Upper lobe of right lung (tissue), 1 donor: ENCODE data around the gene TUBG2. TPM values are rescaled to one million over a fixed set of nuclear protein-coding genes. Genes with fewer than 3 reads are reported as not detected.
A peak's percentile ranks its signal among the peaks of the same experiment; 100 is the strongest.

ENCODE experiments used
- ATAC-seq: fragments of 200-7000 bp; cut with Tn5 transposase; one replicate; pipeline ENCODE4 v1.9.1; 2020; ENCODE audit warnings: mild to moderate bottlenecking, moderate library complexity
- DNase-seq: peaks from one replicate; pipeline ENCODE4 v3.0.0-alpha.2; 2020
- H3K27ac ChIP-seq: fragments of 200-600 bp; one replicate; pipeline ENCODE4 v1.8.0; 2022
- H3K27me3 ChIP-seq: fragments of 200-600 bp; one replicate; pipeline ENCODE4 v1.8.0; 2022; ENCODE audit warnings: mild to moderate bottlenecking
- H3K36me3 ChIP-seq: fragments of 200-600 bp; one replicate; pipeline ENCODE4 v1.8.0; 2022
- H3K4me1 ChIP-seq: fragments of 200-600 bp; one replicate; pipeline ENCODE4 v1.8.0; 2022
- H3K4me3 ChIP-seq: fragments of 200-600 bp; one replicate; pipeline ENCODE4 v1.8.0; 2022; ENCODE audit warnings: mild to moderate bottlenecking
- H3K9me3 ChIP-seq: fragments of 200-600 bp; one replicate; pipeline ENCODE4 v1.8.0; 2022
- intact Hi-C: fragments of 100-400 bp; cut with DNase I; formaldehyde crosslinking; loops from one replicate; pipeline ENCODE4 v1.11.0; 2022
- microRNA-seq: library from miRNA; unstranded; fragments of <30 nt; microRNA quantifications from one replicate; pipeline ENCODE4 v1.2.0, GENCODE V29; 2020; ENCODE audit warnings: borderline microRNAs expressed
- total RNA-seq: library from RNA; stranded (reverse); fragmentation: NEBNext Ultra II Directional; extraction: Animal tissue kit (Norgen Biotek cat#: 25700); gene quantifications from one replicate; pipeline ENCODE4 v1.2.1, GENCODE V29; 2021
- TF ChIP-seq, protein P1 (sequence below): fragments of 200-600 bp; IDR thresholded peaks from one replicate; pipeline ENCODE4 v1.8.0; 2022; ENCODE audit warnings: antibody characterized with exemption
- donor health status: DM: no; HTN: yes; CAD: no; lungs with severe emphysema.

Gene TUBG2
- total RNA-seq, 1 donor from 2014 or later: 19.8 TPM

DNA sequence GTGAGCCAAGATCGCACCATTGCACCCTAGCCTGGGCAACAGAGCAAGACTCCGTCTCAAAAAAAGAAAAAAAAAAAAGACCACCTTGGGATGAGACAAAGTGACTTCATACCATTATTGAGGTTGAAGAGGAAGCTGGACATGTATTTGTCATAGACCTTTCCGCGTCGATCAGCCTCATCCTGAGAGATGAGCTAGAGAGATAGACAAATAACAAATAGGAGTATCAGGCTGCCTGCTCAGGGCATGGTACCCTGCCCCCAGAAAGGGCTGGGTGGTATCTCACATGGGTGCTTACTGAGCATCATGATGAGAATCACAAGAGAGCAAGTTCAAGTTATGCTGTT is 45.4 kb downstream of the TUBG2 start:
- TF ChIP-seq, protein P1, sequence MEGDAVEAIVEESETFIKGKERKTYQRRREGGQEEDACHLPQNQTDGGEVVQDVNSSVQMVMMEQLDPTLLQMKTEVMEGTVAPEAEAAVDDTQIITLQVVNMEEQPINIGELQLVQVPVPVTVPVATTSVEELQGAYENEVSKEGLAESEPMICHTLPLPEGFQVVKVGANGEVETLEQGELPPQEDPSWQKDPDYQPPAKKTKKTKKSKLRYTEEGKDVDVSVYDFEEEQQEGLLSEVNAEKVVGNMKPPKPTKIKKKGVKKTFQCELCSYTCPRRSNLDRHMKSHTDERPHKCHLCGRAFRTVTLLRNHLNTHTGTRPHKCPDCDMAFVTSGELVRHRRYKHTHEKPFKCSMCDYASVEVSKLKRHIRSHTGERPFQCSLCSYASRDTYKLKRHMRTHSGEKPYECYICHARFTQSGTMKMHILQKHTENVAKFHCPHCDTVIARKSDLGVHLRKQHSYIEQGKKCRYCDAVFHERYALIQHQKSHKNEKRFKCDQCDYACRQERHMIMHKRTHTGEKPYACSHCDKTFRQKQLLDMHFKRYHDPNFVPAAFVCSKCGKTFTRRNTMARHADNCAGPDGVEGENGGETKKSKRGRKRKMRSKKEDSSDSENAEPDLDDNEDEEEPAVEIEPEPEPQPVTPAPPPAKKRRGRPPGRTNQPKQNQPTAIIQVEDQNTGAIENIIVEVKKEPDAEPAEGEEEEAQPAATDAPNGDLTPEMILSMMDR: no peak
- peak; percentile 12 for DNase-seq
- no peaks in the 10 kb centered on the region for H3K4me1 ChIP-seq
- H3K27me3 ChIP-seq: no peaks in the 10 kb centered on the region
- intact Hi-C loops: no loop called here
- H3K4me3 ChIP-seq: no peak overlapping the region
- no peak overlapping the region for H3K27ac ChIP-seq
- no peaks in the 10 kb centered on the region for H3K9me3 ChIP-seq
- H3K36me3 ChIP-seq: peaks cover 97% of the 10 kb centered on the region
- no peak for ATAC-seq

DNA sequence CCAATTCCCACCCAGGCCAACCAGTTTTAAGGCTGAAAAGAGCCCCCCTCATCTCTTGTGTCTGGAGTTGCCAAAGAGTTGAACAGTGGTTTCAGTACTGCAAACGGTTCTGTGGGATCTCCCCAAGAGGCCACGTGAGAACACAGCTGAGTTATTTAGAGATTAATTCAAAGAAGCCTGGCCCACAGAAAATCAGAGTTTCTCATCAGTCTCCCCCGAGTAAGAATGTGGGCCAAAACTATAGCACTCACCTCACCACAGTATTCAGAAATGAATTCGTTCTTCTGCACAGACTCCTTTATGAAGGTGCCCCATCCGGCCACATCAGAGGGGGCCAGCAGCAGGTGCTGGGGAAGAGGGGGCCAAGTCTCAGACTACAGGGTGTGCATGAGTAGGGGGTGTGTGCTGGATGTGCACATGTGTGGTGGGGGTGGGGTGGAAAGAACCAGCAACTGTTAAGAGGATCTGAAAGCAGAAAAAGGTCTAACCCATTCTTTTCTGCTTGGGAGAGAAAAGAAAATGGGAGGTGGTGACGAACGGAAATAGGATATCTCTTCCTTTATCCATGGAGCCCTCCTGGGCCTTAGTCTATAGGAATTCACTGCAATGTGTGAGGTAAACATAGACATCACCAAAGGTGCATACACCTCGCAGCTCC is 45.9 kb downstream of the TUBG2 start:
- H3K9me3 ChIP-seq: no peaks in the 10 kb centered on the region
- no peak for DNase-seq
- peaks cover 98% of the 10 kb centered on the region for H3K36me3 ChIP-seq
- intact Hi-C loops: no loop called here
- TF ChIP-seq, protein P1: no peak
- no peak overlapping the region for H3K4me3 ChIP-seq
- ATAC-seq: no peak
- no peaks in the 10 kb centered on the region for H3K27me3 ChIP-seq
- H3K4me1 ChIP-seq: no peaks in the 10 kb centered on the region
- H3K27ac ChIP-seq: no peak overlapping the region

DNA sequence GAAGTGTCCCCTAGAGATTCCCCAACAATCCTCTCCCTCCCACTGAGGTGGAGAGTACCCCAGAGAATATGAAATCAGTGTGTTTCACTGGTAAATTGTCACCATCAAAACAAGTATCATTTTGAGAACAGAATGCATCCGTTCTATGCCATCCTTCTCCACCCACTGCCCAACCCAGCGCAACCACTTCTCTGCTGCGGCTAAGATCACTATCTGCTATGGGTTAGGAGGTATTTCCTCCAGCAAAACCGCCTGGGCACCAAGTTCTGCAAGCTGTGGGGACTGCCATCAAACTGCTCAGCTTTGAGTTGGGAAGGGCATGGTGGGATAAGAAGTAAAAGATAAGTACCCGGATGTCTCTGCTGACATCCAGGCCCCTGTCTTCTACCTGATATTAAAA is 47.6 kb downstream of the TUBG2 start:
- intact Hi-C loops: no loop called here
- Histone ChIP-seq H3K4me1 (no peaks in the 10 kb centered on the region), H3K4me3 (no peak overlapping the region), H3K9me3 (no peaks in the 10 kb centered on the region), H3K27ac (no peak overlapping the region), H3K27me3 (no peaks in the 10 kb centered on the region), H3K36me3 (peaks cover 100% of the 10 kb centered on the region)
- TF ChIP-seq, protein P1: no peak
- ATAC-seq (no peak), DNase-seq (no peak)

DNA sequence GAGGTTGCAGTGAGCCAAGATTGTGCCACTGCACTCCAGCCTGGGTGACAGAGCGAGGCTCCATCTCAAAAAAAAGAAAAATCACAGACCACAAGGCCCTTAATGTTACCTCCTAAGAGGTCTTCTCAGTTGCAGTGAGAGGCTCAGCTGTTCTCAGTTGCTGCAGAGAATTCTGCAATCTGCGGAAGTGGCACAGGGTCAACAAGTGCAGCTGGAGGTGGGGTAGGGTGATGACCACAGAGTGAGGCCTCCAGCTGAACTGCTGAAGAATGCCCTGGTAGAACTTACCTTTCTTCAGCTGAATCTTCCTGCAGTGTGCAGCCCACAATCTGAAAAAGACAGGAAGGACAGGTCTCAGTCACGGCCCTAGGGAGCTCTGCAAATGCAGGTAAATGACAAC is 49.5 kb downstream of the TUBG2 start:
- Histone ChIP-seq H3K27me3 (no peaks in the 10 kb centered on the region), H3K36me3 (peaks cover 100% of the 10 kb centered on the region), H3K9me3 (no peaks in the 10 kb centered on the region), H3K4me1 (no peaks in the 10 kb centered on the region), H3K27ac (no peak overlapping the region), H3K4me3 (no peak overlapping the region)
- ATAC-seq (no peak), DNase-seq (no peak)
- intact Hi-C loops: no loop called here
- TF ChIP-seq, protein P1: no peak

DNA sequence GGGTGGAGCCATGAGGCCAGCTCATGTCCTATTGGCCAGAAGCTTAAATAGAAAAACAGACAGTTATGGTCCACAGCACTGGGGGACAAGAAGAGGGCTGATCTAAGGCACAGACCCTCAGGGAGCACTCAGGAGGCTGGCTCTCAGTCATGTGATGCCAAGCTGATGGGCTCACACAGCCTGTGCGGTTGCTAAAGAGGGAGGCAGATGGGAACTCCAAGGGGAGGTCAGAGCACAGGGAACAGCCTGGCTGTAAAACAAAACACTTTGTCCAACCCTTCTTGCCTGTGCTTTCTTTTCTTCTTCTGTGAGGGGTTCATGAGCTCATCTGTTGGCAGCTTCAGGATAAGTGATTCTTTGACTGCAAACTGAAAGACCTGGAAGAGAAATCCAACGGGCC is 50.5 kb downstream of the TUBG2 start:
- Histone ChIP-seq H3K9me3 (no peaks in the 10 kb centered on the region), H3K27ac (no peak overlapping the region), H3K27me3 (no peaks in the 10 kb centered on the region), H3K36me3 (peaks cover 100% of the 10 kb centered on the region), H3K4me1 (no peaks in the 10 kb centered on the region), H3K4me3 (no peak overlapping the region)
- DNase-seq: no peak
- no peak for ATAC-seq
- intact Hi-C loops: no loop called here
- TF ChIP-seq, protein P1: no peak

Small RNAs within 50 kb of the gene (microRNA-seq; reads per million reads assigned to microRNA genes)
- gene MIR6780A: 0.50 reads per million

Other genes with a start within 250 kb of the TUBG2 start
- gene CAVIN1, start 236.0 kb upstream of the TUBG2 start, total RNA-seq: 342 TPM
- gene ATP6V0A1, start 200.4 kb upstream of the TUBG2 start, total RNA-seq: 109 TPM
- 46.9 TPM for gene NAGLU, start 123.0 kb upstream of the TUBG2 start, total RNA-seq
- 1.4 TPM for gene HSD17B1, start 106.4 kb upstream of the TUBG2 start, total RNA-seq
- gene COASY, start 97.1 kb upstream of the TUBG2 start, total RNA-seq: 63.3 TPM
- 61.3 TPM for gene MLX, start 92.2 kb upstream of the TUBG2 start, total RNA-seq
- 4.2 TPM for gene PSMC3IP, start 81.6 kb upstream of the TUBG2 start, total RNA-seq
- 68.6 TPM for gene RETREG3, start 49.9 kb upstream of the TUBG2 start, total RNA-seq
- gene TUBG1, start 49.6 kb upstream of the TUBG2 start, total RNA-seq: 29.2 TPM
- gene PLEKHH3, start 17.7 kb downstream of the TUBG2 start, total RNA-seq: 26.4 TPM
- 1.4 TPM for gene CCR10, start 22.6 kb downstream of the TUBG2 start, total RNA-seq
- 6.5 TPM for gene CNTNAP1, start 23.2 kb downstream of the TUBG2 start, total RNA-seq
- 58.4 TPM for gene EZH1, start 85.8 kb downstream of the TUBG2 start, total RNA-seq
- 114 TPM for gene RAMP2, start 101.9 kb downstream of the TUBG2 start, total RNA-seq
- 42.3 TPM for gene VPS25, start 114.2 kb downstream of the TUBG2 start, total RNA-seq
- gene WNK4, start 121.3 kb downstream of the TUBG2 start, total RNA-seq: 0.38 TPM
- 53.9 TPM for gene COA3, start 139.4 kb downstream of the TUBG2 start, total RNA-seq
- gene CNTD1, start 139.6 kb downstream of the TUBG2 start, total RNA-seq: 0.14 TPM
- gene BECN1, start 165.0 kb downstream of the TUBG2 start, total RNA-seq: 66.7 TPM
- 89.4 TPM for gene PSME3, start 174.1 kb downstream of the TUBG2 start, total RNA-seq
- 2.0 TPM for gene AOC2, start 185.3 kb downstream of the TUBG2 start, total RNA-seq
- gene AOC3, start 191.9 kb downstream of the TUBG2 start, total RNA-seq: 235 TPM
- not detected for gene G6PC1, start 241.5 kb downstream of the TUBG2 start, total RNA-seq